ENCODE measurements around the gene NUP160.

NUP160 gene

GRCh38 chr11:47847537-47847891 lies 636 bp downstream of the NUP160 start:
- no peak for TF ChIP-seq FOXM1 (IDR thresholded peaks at IDR 0.05; ENCODE audit: borderline replicate concordance, low read depth)
- TF ChIP-seq, protein P1, sequence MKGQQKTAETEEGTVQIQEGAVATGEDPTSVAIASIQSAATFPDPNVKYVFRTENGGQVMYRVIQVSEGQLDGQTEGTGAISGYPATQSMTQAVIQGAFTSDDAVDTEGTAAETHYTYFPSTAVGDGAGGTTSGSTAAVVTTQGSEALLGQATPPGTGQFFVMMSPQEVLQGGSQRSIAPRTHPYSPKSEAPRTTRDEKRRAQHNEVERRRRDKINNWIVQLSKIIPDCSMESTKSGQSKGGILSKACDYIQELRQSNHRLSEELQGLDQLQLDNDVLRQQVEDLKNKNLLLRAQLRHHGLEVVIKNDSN (IDR thresholded peaks at IDR 0.05), result no peak
- TF ChIP-seq EP300 (IDR thresholded peaks at IDR 0.05; ENCODE audit: borderline replicate concordance), result no peak
- no peak for TF ChIP-seq YY1 (IDR thresholded peaks at IDR 0.05; ENCODE audit: low read depth)

- TF ChIP-seq TCF12 (IDR thresholded peaks at IDR 0.05; ENCODE audit: low read depth), result no peak
- no peak for TF ChIP-seq EP300 (IDR thresholded peaks at IDR 0.05; ENCODE audit: borderline replicate concordance)
- TF ChIP-seq CEBPB (IDR thresholded peaks at IDR 0.05), result no peak
- TF ChIP-seq FOXM1 (IDR thresholded peaks at IDR 0.05; ENCODE audit: borderline replicate concordance, low read depth), result no peak
- no peak for TF ChIP-seq RAD21 (IDR thresholded peaks at IDR 0.05; ENCODE audit: low read depth)
- TF ChIP-seq ZBTB7A (IDR thresholded peaks at IDR 0.05; ENCODE audit: low read depth), result no peak
Observed at GRCh38 chr11:47846998-47847397, 1.2 kb downstream of the NUP160 start.

DNA sequence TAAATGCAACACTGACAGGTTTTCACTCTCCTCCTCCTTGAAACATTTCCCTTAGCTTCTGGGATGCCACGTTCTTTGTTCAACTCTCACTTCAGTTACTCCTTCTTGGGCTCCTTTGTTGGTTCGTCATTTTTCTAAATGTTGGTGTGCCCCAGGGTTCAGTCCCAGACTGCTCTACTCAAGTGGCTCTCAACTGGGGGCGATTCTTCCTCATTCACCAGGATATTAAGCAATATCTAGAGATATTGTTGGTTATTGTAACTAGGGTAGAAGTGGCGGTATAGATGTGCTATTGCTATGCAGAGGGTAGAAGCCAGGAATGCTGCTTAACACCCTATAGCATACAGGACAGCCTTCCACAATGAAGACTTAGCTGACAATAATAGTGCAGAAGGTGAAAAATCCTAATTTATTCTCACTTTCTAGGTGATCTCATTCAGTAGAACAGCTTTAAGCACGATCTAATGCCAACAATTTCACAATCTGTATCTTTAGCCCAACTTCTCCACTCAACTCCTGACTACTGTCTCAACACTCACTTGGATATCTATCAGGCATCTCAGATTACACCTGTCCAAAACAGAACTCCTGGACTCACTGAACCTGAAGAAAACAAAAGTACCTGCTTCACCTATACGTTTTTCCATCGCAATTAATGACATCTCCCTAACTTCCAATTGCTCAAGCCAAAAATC lies 4.6 kb downstream of the NUP160 start:
- TF ChIP-seq YY1 (IDR thresholded peaks at IDR 0.05; ENCODE audit: low read depth) (no peak), EP300 (IDR thresholded peaks at IDR 0.05; ENCODE audit: borderline replicate concordance) (no peak), TCF12 (IDR thresholded peaks at IDR 0.05; ENCODE audit: low read depth) (no peak), TAF1 (IDR thresholded peaks at IDR 0.05; ENCODE audit: low read depth) (no peak), RAD21 (IDR thresholded peaks at IDR 0.05; ENCODE audit: low read depth) (no peak), TEAD4 (IDR thresholded peaks at IDR 0.05) (no peak), EGR1 (IDR thresholded peaks at IDR 0.05) (no peak), CEBPB (IDR thresholded peaks at IDR 0.05) (no peak), FOXM1 (IDR thresholded peaks at IDR 0.05; ENCODE audit: borderline replicate concordance, low read depth) (no peak), ZBTB7A (IDR thresholded peaks at IDR 0.05; ENCODE audit: low read depth) (no peak), NFIC (IDR thresholded peaks at IDR 0.05) (no peak), CREB1 (IDR thresholded peaks at IDR 0.05; ENCODE audit: low read depth) (no peak)
- TF ChIP-seq, protein P2, sequence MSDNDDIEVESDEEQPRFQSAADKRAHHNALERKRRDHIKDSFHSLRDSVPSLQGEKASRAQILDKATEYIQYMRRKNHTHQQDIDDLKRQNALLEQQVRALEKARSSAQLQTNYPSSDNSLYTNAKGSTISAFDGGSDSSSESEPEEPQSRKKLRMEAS (IDR thresholded peaks at IDR 0.05), result no peak
- TF ChIP-seq, protein P1 (IDR thresholded peaks at IDR 0.05), result no peak
- TF ChIP-seq, protein P3, sequence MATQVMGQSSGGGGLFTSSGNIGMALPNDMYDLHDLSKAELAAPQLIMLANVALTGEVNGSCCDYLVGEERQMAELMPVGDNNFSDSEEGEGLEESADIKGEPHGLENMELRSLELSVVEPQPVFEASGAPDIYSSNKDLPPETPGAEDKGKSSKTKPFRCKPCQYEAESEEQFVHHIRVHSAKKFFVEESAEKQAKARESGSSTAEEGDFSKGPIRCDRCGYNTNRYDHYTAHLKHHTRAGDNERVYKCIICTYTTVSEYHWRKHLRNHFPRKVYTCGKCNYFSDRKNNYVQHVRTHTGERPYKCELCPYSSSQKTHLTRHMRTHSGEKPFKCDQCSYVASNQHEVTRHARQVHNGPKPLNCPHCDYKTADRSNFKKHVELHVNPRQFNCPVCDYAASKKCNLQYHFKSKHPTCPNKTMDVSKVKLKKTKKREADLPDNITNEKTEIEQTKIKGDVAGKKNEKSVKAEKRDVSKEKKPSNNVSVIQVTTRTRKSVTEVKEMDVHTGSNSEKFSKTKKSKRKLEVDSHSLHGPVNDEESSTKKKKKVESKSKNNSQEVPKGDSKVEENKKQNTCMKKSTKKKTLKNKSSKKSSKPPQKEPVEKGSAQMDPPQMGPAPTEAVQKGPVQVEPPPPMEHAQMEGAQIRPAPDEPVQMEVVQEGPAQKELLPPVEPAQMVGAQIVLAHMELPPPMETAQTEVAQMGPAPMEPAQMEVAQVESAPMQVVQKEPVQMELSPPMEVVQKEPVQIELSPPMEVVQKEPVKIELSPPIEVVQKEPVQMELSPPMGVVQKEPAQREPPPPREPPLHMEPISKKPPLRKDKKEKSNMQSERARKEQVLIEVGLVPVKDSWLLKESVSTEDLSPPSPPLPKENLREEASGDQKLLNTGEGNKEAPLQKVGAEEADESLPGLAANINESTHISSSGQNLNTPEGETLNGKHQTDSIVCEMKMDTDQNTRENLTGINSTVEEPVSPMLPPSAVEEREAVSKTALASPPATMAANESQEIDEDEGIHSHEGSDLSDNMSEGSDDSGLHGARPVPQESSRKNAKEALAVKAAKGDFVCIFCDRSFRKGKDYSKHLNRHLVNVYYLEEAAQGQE (IDR thresholded peaks at IDR 0.05; ENCODE audit: low read depth), result no peak

- TF ChIP-seq, protein P2 (IDR thresholded peaks at IDR 0.05), result no peak
- TF ChIP-seq TCF12 (IDR thresholded peaks at IDR 0.05; ENCODE audit: low read depth), result no peak
- no peak for TF ChIP-seq FOXM1 (IDR thresholded peaks at IDR 0.05; ENCODE audit: borderline replicate concordance, low read depth)
- TF ChIP-seq YY1 (IDR thresholded peaks at IDR 0.05; ENCODE audit: low read depth), result no peak
Observed at GRCh38 chr11:47842749-47843148, 5.4 kb downstream of the NUP160 start.

- TF ChIP-seq NFIC (IDR thresholded peaks at IDR 0.05) (no peak), EP300 (IDR thresholded peaks at IDR 0.05; ENCODE audit: borderline replicate concordance) (no peak), YY1 (IDR thresholded peaks at IDR 0.05; ENCODE audit: low read depth) (no peak), TAF1 (IDR thresholded peaks at IDR 0.05; ENCODE audit: low read depth) (no peak), TCF12 (IDR thresholded peaks at IDR 0.05; ENCODE audit: low read depth) (no peak), EGR1 (IDR thresholded peaks at IDR 0.05) (no peak), TEAD4 (IDR thresholded peaks at IDR 0.05) (no peak), CEBPB (IDR thresholded peaks at IDR 0.05) (no peak), RAD21 (IDR thresholded peaks at IDR 0.05; ENCODE audit: low read depth) (no peak), CREB1 (IDR thresholded peaks at IDR 0.05; ENCODE audit: low read depth) (no peak), ZBTB7A (IDR thresholded peaks at IDR 0.05; ENCODE audit: low read depth) (no peak), FOXM1 (IDR thresholded peaks at IDR 0.05; ENCODE audit: borderline replicate concordance, low read depth) (no peak)
- TF ChIP-seq, protein P2 (IDR thresholded peaks at IDR 0.05), result no peak
- TF ChIP-seq, protein P1 (IDR thresholded peaks at IDR 0.05), result no peak
- TF ChIP-seq, protein P3 (IDR thresholded peaks at IDR 0.05; ENCODE audit: low read depth), result no peak
Observed at GRCh38 chr11:47837929-47838328, 10.2 kb downstream of the NUP160 start.
